Measurements from ENCODE around the gene FAM180A. TPM values are rescaled to one million over a fixed set of nuclear protein-coding genes. Genes with fewer than 3 reads are reported as not detected.

FAM180A gene
- total and polyA plus RNA-seq, 3 donors from 2014 or later: 1.5 to 2.7 (median 2.1) TPM

DNA sequence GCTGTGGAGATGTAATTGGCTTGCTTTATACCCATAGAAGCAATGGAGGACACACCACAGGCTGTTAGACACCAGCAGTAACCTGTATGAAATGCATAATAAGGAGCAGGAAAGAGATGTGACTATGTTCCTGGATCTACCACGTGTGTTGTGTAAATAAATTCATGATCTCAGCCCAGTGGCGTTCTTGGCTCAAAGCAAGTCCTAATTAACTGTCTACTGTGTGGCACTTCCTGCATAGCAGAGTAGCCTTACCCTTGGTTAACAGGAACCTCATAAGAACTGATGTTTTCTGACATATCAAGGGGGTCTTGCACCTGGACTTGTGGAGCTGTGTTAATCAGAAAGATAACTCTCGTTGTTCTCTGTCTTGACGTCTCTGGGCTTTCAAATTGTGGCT lies 25.7 kb upstream of the FAM180A start:
- 66 to 68% methylated on average over 4 of the region's 4 CpGs for WGBS, 2 donors
- Histone ChIP-seq H3K36me3 (ENCODE audit: low read depth, missing control alignments) (no peaks in the 10 kb centered on the region), H3K9me3 (no peaks in the 10 kb centered on the region), H3K4me1 (no peaks in the 10 kb centered on the region), H3K27ac (no peak overlapping the region), H3K27me3 (no peaks in the 10 kb centered on the region), H3K4me3 (no peak overlapping the region)
- DNase-seq: no peak
- intact Hi-C loops (cut with DNase I; ENCODE audit: low total_unique reads): no loop called here
- TF ChIP-seq CTCF (IDR thresholded peaks at IDR 0.05): no peak
- no peak for TF ChIP-seq POLR2A (IDR thresholded peaks at IDR 0.05)

- Histone ChIP-seq H3K4me1 (peaks cover 4% of the 10 kb centered on the region), H3K27me3 (no peaks in the 10 kb centered on the region), H3K27ac (no peak overlapping the region), H3K36me3 (ENCODE audit: low read depth, missing control alignments) (no peaks in the 10 kb centered on the region), H3K4me3 (no peak overlapping the region), H3K9me3 (no peaks in the 10 kb centered on the region)
- TF ChIP-seq POLR2A (IDR thresholded peaks at IDR 0.05) (no peak), CTCF (IDR thresholded peaks at IDR 0.05) (no peak)
- WGBS, 2 donors: 79 to 85% methylated on average over 5 of the region's 5 CpGs
- intact Hi-C loops (cut with DNase I; ENCODE audit: low total_unique reads): no loop called here
- DNase-seq: no peak
These were observed 24.9 kb upstream of the FAM180A start for GRCh38 chr7:135773464-135773863.

DNA sequence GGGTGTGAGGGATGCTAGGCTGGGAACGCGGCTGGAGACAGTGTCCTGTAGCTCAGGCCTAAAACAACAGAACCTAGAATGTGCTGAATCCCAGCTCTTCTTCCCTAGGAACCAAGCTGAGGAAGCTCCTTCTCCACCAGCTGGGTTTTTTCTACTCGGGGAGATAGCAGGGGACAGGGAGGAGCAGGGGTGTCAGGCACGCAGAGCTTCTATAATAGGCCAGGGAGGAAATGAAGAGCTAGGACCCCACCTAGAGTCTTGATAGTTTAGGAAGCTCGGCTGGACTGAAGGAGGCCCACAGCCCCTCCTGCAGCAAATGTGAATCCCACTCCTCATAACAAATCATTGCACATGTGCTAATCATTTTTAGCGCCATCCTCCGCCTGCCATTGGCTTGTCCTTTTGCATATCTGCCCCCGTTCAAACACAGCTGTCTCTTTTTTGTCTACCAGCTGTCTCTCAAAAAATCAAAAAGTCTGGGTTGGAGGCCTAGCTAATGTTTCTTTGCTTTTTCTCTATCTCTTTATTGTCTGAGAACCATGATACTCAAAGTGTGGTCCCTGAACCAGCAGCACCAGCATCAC lies 24.1 kb upstream of the FAM180A start:
- H3K9me3 ChIP-seq: no peaks in the 10 kb centered on the region
- no peaks in the 10 kb centered on the region for H3K27me3 ChIP-seq
- intact Hi-C loops (cut with DNase I; ENCODE audit: low total_unique reads): no loop called here
- WGBS, 2 donors: 59 to 61% methylated on average over 8 of the region's 8 CpGs
- DNase-seq: no peak
- peak overlapping the region in 1 of 2 donors; percentile 45 for H3K27ac ChIP-seq
- TF ChIP-seq POLR2A (IDR thresholded peaks at IDR 0.05): no peak
- no peak for TF ChIP-seq CTCF (IDR thresholded peaks at IDR 0.05)
- no peak overlapping the region for H3K4me3 ChIP-seq
- H3K36me3 ChIP-seq (ENCODE audit: low read depth, missing control alignments): no peaks in the 10 kb centered on the region
- peaks cover 4% of the 10 kb centered on the region for H3K4me1 ChIP-seq

- H3K4me1 ChIP-seq: peaks cover 4% of the 10 kb centered on the region
- no peak for DNase-seq
- H3K9me3 ChIP-seq: no peaks in the 10 kb centered on the region
- no peak overlapping the region for H3K4me3 ChIP-seq
- WGBS, 2 donors: 65 to 71% methylated on average over 4 of the region's 4 CpGs
- intact Hi-C loops (cut with DNase I; ENCODE audit: low total_unique reads): no loop called here
- H3K27me3 ChIP-seq: no peaks in the 10 kb centered on the region
- H3K36me3 ChIP-seq (ENCODE audit: low read depth, missing control alignments): no peaks in the 10 kb centered on the region
- H3K27ac ChIP-seq: peak overlapping the region in 1 of 2 donors; percentile 45
- TF ChIP-seq CTCF (IDR thresholded peaks at IDR 0.05) (no peak), POLR2A (IDR thresholded peaks at IDR 0.05) (no peak)
These were observed 23.5 kb upstream of the FAM180A start for GRCh38 chr7:135771961-135772638.

- Histone ChIP-seq H3K27ac (no peak overlapping the region), H3K27me3 (no peaks in the 10 kb centered on the region), H3K36me3 (ENCODE audit: low read depth, missing control alignments) (no peaks in the 10 kb centered on the region), H3K4me3 (no peak overlapping the region), H3K9me3 (no peaks in the 10 kb centered on the region), H3K4me1 (peaks cover 4% of the 10 kb centered on the region)
- intact Hi-C loops (cut with DNase I; ENCODE audit: low total_unique reads): no loop called here
- no peak for DNase-seq
- WGBS, 2 donors: 56 to 85% methylated on average over 1 of the region's 1 CpG
- TF ChIP-seq CTCF (IDR thresholded peaks at IDR 0.05) (no peak), POLR2A (IDR thresholded peaks at IDR 0.05) (no peak)
These were observed 22.4 kb upstream of the FAM180A start for GRCh38 chr7:135771051-135771450.

All from testis (tissue), 3 donors.